Keratinocyte (primary cell): ENCODE measurements around the gene AFDN. TPM values are rescaled to one million over a fixed set of nuclear protein-coding genes. Genes with fewer than 3 reads are reported as not detected.
A peak's percentile ranks its signal among the peaks of the same experiment; 100 is the strongest.

Experiments
- DNase-seq: peaks from one replicate; pipeline ENCODE4 v3.0.0-alpha.2; 2011; ENCODE audit warnings: low read depth, missing footprints, low spot score
- FAIRE-seq: peaks from 2 replicates; lab custom pipeline; 2011; peaks lifted over from hg19 to GRCh38; lab: Jason Lieb, UNC
- H2AFZ ChIP-seq: 2 replicates; pipeline ENCODE4 v1.6.0; 2012; ENCODE audit warnings: low read length, control low read depth, inconsistent platforms; ENCODE audit not compliant: control insufficient read depth
- H3K27ac ChIP-seq: 2 replicates; pipeline ENCODE4 v1.5.1; 2011; ENCODE audit warnings: low read length; ENCODE audit not compliant: control insufficient read depth, insufficient read depth
- H3K27me3 ChIP-seq: 3 replicates; pipeline ENCODE4 v1.6.0; 2011; ENCODE audit warnings: low read length; ENCODE audit not compliant: control insufficient read depth, insufficient read depth; ENCODE audit errors: extremely low read depth
- H3K36me3 ChIP-seq, 2 experiments: 2 replicates in 1 of 2; 3 replicates in 1 of 2; pipeline ENCODE4 v1.5.1; 2011; ENCODE audit warnings: low read length in 2 of 2, mild to moderate bottlenecking in 1 of 2; ENCODE audit not compliant: control insufficient read depth in 2 of 2, insufficient read depth in 2 of 2; ENCODE audit errors: extremely low read depth in 1 of 2
- H3K4me1 ChIP-seq: 3 replicates; pipeline ENCODE4 v1.5.1; 2011; ENCODE audit warnings: low read length; ENCODE audit not compliant: control insufficient read depth, insufficient read depth; ENCODE audit errors: extremely low read depth
- H3K4me2 ChIP-seq: 3 replicates; pipeline ENCODE4 v1.6.0; 2011; ENCODE audit warnings: low read depth, low read length; ENCODE audit not compliant: control insufficient read depth, insufficient read depth; ENCODE audit errors: extremely low read depth
- H3K4me3 ChIP-seq, 3 experiments: fragments of 200-600 bp in 1 of 3; sonication (generic) in 1 of 3; 2 replicates in 2 of 3; 3 replicates in 1 of 3; pipeline ENCODE4 v1.5.1; 2011 to 2016; ENCODE audit warnings: low read length in 3 of 3, mild to moderate bottlenecking in 3 of 3, control low read depth in 2 of 3, inconsistent platforms in 1 of 3, low read depth in 1 of 3, mixed read lengths in 1 of 3, mixed run types in 1 of 3, moderate library complexity in 1 of 3; ENCODE audit not compliant: control insufficient read depth in 2 of 3, insufficient read depth in 2 of 3; ENCODE audit errors: extremely low read depth in 1 of 3
- H3K79me2 ChIP-seq: 2 replicates; pipeline ENCODE4 v1.6.0; 2012; ENCODE audit warnings: low read length; ENCODE audit not compliant: control insufficient read depth, insufficient read depth
- H3K9ac ChIP-seq: 3 replicates; pipeline ENCODE4 v1.6.0; 2011; ENCODE audit warnings: low read length; ENCODE audit not compliant: control insufficient read depth, insufficient read depth; ENCODE audit errors: extremely low read depth
- H3K9me1 ChIP-seq: 3 replicates; pipeline ENCODE4 v1.6.0; 2011; ENCODE audit warnings: low read length; ENCODE audit not compliant: control insufficient read depth, insufficient read depth; ENCODE audit errors: extremely low read depth
- H3K9me3 ChIP-seq: 2 replicates; pipeline ENCODE4 v1.5.1; 2012; ENCODE audit warnings: low read depth, low read length; ENCODE audit not compliant: control insufficient read depth
- H4K20me1 ChIP-seq: 3 replicates; pipeline ENCODE4 v1.6.0; 2011; ENCODE audit warnings: low read length; ENCODE audit not compliant: control insufficient read depth, insufficient read depth; ENCODE audit errors: extremely low read depth
- EZH2 ChIP-seq: IDR thresholded peaks from one replicate; pipeline ENCODE4 v1.6.1; 2012; ENCODE audit warnings: inconsistent platforms, mild to moderate bottlenecking, low read length, moderate library complexity
- dilution Hi-C: fragments of 300-500 bp; cut with MboI; formaldehyde crosslinking; loops from one replicate; pipeline ENCODE4 v1.7.0; 2020; ENCODE audit warnings: low sequenced_read_pairs; ENCODE audit not compliant: extremely low pct_ligation_motif_present
- polyA plus RNA-seq, 5 experiments: library from polyadenylated mRNA; depleted of rRNA in 3 of 5; stranded (reverse) in 3 of 5; stranded (forward) in 1 of 5; unstranded in 1 of 5; fragments of >200 nt; gene quantifications; 1 replicate in 1 of 5; 2 replicates in 3 of 5; 3 replicates in 1 of 5; pipeline versions ENCODE4 v1.2.1 to v1.2.3, GENCODE V29; 2011 to 2012; ENCODE audit warnings: missing spikeins in 2 of 5, low read depth in 1 of 5, low replicate concordance in 1 of 5
- TF ChIP-seq, protein P1 (sequence below), 3 experiments: IDR thresholded peaks in 1 of 3; conservative IDR thresholded peaks in 1 of 3; optimal IDR thresholded peaks in 1 of 3; 2 replicates in 2 of 3; 3 replicates in 1 of 3; pipeline versions ENCODE3 to v1.5.1; 2011; ENCODE audit warnings: low read length in 3 of 3, mild to moderate bottlenecking in 3 of 3, moderate library complexity in 2 of 3, control low read depth in 1 of 3, inconsistent platforms in 1 of 3; ENCODE audit not compliant: insufficient read depth in 2 of 3; ENCODE audit errors: extremely low read depth in 1 of 3

Gene AFDN
- polyA plus RNA-seq, 1 donor (not counting 4 experiments of a cell fraction or from before 2014, with no cell fraction given): 46.5 TPM

GRCh38 chr6:167832497-167833395, 6.0 kb downstream of the AFDN start:
- TF ChIP-seq EZH2: no peak
- TF ChIP-seq, protein P1, sequence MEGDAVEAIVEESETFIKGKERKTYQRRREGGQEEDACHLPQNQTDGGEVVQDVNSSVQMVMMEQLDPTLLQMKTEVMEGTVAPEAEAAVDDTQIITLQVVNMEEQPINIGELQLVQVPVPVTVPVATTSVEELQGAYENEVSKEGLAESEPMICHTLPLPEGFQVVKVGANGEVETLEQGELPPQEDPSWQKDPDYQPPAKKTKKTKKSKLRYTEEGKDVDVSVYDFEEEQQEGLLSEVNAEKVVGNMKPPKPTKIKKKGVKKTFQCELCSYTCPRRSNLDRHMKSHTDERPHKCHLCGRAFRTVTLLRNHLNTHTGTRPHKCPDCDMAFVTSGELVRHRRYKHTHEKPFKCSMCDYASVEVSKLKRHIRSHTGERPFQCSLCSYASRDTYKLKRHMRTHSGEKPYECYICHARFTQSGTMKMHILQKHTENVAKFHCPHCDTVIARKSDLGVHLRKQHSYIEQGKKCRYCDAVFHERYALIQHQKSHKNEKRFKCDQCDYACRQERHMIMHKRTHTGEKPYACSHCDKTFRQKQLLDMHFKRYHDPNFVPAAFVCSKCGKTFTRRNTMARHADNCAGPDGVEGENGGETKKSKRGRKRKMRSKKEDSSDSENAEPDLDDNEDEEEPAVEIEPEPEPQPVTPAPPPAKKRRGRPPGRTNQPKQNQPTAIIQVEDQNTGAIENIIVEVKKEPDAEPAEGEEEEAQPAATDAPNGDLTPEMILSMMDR (optimal IDR thresholded peaks at IDR 0.05 in 1 of 3, IDR thresholded peaks at IDR 0.05 in 1 of 3, conservative IDR thresholded peaks at IDR 0.05 in 1 of 3; ENCODE audit: extremely low read depth in 1 of 3, insufficient read depth in 2 of 3, low read length in 3 of 3): no peak
- Histone ChIP-seq H3K9me3 (no peaks in the 10 kb centered on the region), H3K4me2 (peak overlapping the region; percentile 38), H3K4me1 (peaks cover 40% of the 10 kb centered on the region), H3K36me3 (no peaks in the 10 kb centered on the region), H3K4me3 (no peak overlapping the region), H3K79me2 (peaks cover 96% of the 10 kb centered on the region), H2AFZ (no peak overlapping the region), H3K27me3 (no peaks in the 10 kb centered on the region), H4K20me1 (peaks cover 12% of the 10 kb centered on the region), H3K9ac (no peak overlapping the region), H3K9me1 (peaks cover 7% of the 10 kb centered on the region), H3K27ac (peak overlapping the region; percentile 89)
- dilution Hi-C loops: no loop called here
- DNase-seq (no peak), FAIRE-seq (peak; percentile 73)

DNA sequence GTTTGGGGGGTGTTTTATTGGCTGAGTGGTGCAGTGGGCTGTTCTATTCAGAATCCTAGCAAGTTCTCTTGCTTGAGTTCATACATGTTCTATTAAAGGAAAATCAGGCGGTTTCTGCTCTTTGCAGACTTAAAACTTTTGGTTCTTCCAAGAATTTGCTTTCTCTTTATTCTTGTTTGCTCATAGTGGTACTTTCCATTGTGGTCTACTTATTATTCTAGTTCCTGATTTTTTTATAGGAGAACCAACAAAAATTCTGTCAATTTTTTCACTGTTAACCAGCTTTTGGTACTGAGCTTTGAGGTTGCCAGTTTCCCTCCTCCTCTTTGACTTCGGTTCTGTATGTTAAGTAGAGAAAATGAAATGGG, 6.7 kb downstream of the AFDN start:
- H3K9me1 ChIP-seq: peaks cover 7% of the 10 kb centered on the region
- H3K27ac ChIP-seq: no peak overlapping the region
- H3K9me3 ChIP-seq: no peaks in the 10 kb centered on the region
- dilution Hi-C loops: no loop called here
- no peak overlapping the region for H3K9ac ChIP-seq
- H2AFZ ChIP-seq: no peak overlapping the region
- peaks cover 96% of the 10 kb centered on the region for H3K79me2 ChIP-seq
- H3K27me3 ChIP-seq: no peaks in the 10 kb centered on the region
- peaks cover 12% of the 10 kb centered on the region for H4K20me1 ChIP-seq
- H3K4me3 ChIP-seq: no peak overlapping the region
- DNase-seq (no peak), FAIRE-seq (no peak)
- peaks cover 40% of the 10 kb centered on the region for H3K4me1 ChIP-seq
- H3K36me3 ChIP-seq: no peaks in the 10 kb centered on the region
- peak overlapping the region; percentile 38 for H3K4me2 ChIP-seq
- TF ChIP-seq, protein P1 (optimal IDR thresholded peaks at IDR 0.05 in 1 of 3, IDR thresholded peaks at IDR 0.05 in 1 of 3, conservative IDR thresholded peaks at IDR 0.05 in 1 of 3; ENCODE audit: extremely low read depth in 1 of 3, insufficient read depth in 2 of 3, low read length in 3 of 3): no peak
- no peak for TF ChIP-seq EZH2
